NCI-H1694 (cell line): ENCODE data around the gene WDR18.

Source experiments
- DNase-seq: peaks from one replicate; lab custom pipeline; 2025; lab: John Stamatoyannopoulos, UW

The WDR18 gene

GRCh38 chr19:964761-965694, 19.1 kb upstream of the WDR18 start:
- no peak for DNase-seq

- DNase-seq, result no peak
Observed at GRCh38 chr19:966485-967088, 17.6 kb upstream of the WDR18 start.

GRCh38 chr19:970695-971094, 13.4 kb upstream of the WDR18 start:
- no peak for DNase-seq

- no peak for DNase-seq
Observed at GRCh38 chr19:971795-972194, 12.3 kb upstream of the WDR18 start.

GRCh38 chr19:972281-972680, 11.9 kb upstream of the WDR18 start:
- no peak for DNase-seq

DNA sequence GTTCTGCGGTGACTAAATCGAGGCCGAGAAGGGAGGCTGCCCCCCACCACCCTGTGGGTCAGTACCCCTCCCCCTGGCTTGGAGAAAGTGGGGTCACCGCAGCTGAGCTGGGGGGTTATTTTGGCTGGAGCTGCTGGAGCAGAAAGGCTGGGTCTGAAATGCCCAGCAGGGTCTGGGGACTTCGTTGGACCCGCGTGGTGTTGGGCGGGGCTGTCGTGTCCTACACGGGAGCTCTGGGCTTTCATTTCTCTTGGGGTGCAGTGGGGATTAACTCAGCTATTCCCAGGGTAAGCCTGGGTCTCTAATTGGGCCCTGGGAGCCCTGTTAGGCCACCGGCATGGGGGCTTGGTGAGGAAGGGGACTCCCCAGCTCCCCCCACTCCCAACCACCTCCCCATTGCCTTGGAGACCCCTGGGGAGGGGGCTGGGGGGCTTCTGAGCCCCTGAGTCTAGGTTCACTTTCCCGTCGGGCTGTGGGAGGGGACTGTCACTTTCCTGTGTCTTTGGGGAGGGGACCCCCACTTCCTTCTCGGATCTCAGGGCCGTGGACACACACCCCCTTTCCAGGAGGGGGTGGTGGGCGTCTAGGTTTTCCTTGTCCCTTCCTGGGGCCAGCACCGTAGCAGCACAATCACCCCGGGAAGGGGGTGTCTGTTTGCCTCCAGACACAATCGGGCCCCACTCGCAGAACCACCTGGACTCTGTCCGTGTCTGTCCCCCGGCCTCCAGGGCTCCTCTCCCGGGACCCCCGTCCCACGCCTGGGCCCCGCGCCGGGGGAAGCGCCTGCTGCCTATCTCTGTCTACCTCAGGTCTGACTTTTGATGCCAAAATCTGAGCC, 10.2 kb upstream of the WDR18 start:
- DNase-seq, result no peak

DNA sequence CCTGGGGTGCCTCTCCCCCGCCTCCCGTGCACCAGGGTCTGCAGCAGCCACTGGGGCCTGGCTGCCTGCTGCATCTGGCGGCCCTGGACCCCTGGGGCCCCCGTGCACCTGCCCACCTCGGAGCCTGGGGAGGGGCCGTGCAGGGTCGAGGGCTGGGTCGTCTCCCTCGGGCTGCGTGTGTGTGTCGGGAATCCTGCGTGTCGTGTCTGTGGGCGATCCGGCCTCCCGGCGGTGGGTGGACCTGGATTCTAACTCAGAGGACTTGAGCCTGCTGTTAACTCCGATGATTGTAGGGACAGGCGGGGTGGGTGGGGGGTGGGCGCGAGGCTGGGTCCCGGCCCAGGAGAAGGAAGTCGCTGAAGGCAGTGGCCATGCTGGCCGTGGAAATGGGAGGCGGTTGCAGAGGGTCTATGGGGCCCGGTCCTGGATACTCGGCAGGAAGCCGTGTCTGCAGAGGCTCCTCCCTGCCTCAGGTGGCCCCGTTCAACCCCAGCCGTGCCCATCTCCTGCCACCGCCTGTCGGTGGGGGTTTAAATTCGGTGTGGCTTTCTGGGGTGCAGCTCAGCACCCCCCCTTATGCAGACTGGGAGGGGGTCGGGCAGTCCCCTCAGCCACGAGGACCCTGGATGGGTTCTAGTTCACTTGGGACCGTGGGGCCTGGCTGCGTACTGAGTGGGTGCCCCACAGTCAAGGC, 9.4 kb upstream of the WDR18 start:
- no peak for DNase-seq

- DNase-seq, result no peak
Observed at GRCh38 chr19:976476-976875, 7.7 kb upstream of the WDR18 start.

- no peak for DNase-seq
Observed at GRCh38 chr19:977058-977464, 7.1 kb upstream of the WDR18 start.

- DNase-seq, result no peak
Observed at GRCh38 chr19:979318-979741, 4.8 kb upstream of the WDR18 start.

DNA sequence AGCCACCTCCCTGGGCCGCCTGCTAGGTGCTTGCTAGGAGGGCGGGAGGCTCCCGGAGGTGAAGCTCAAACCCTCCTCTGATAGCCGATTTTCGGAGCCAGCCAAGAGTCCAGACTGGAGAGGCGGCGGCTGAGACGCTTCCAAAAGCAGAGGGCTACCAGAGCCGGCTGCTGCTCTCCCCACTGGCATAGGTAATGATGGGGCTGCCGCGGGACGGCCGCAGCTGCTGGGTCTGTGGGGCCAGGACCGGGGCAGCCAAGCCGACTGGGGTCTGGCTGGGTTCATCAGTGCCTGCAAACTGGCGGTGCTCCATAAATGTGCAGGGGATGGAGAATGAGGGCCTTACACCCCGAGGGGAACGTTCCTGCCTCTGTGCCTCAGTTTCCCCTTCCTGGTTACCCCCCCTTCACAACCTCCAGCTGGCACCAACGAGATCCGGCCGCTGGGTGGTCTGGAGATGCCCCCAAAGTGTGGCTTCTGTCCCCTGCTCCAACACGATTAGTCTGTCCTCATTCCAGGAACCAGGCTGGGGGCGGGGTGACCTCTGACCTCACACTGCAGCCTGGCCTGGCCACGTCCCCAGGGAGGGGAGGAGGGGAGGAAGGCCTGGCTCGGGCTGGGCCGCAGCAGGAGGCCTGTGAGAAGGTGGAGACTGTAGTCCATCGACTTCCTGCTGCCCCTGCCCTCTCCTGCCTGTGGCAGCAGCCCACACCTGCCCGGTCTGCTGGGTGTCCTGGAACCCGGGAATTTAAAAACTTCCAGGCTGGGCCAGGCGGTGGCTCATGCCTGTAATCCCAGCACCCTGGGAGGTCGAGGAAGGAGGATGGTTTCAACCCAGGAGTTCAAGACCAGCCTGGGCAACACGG, 3.8 kb upstream of the WDR18 start:
- DNase-seq, result no peak

GRCh38 chr19:982567-983170, 1.5 kb upstream of the WDR18 start:
- peak; percentile 26 for DNase-seq

GRCh38 chr19:986083-986482, 1.9 kb downstream of the WDR18 start:
- DNase-seq, result no peak

- DNase-seq, result no peak
Observed at GRCh38 chr19:988081-988480, 3.9 kb downstream of the WDR18 start.

- no peak for DNase-seq
Observed at GRCh38 chr19:988510-988909, 4.4 kb downstream of the WDR18 start.

DNA sequence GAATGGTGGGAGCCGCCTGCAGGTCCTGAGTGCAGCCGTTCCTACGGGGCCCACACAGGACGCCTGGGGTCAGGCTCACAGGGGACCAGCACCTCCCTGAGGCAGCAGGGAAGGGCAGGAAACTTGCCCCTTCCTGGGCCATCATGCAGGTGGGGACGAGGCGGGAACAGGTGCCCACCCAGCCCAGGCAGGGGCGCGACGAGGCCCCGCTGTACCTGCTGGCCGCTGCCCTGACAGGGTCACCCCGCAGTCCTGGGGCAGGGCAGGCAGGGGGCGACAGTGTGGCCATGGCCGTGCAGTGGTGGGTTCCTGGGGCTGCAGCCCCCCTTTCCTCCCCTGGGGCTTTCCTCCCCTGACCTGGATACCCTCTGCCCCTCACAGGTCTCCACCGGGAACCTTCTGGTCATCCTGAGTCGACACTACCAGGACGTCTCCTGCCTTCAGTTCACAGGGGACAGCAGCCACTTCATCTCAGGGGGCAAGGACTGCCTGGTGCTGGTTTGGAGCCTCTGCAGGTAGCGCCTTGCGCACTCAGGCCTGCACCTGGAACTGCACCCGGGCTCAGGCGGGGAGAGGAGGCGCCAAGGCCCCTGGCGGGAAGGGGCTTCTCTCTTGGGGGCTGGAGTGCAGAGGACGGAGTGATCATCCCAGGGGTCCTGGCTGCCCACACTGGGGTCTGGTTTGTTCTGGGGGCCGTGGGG, 5.4 kb downstream of the WDR18 start:
- no peak for DNase-seq

DNA sequence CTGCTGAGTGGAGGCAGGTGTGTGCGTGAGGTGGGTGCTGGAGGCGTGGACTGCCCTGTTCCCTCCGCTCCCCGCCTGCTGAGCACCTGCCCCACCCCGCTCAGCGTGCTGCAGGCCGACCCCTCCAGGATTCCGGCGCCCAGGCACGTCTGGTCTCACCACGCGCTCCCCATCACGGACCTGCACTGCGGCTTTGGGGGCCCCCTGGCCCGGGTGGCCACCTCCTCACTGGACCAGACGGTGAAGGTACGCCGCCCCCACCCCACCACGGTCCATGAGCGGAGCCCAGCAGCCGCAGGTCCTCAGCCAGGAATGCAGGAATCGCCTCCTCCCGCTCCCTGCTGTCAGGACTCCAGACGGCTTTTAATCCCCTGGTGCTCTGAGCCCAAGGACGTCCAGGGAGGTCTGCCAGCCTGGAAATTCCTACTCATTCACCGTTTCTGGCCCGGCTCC, 6.0 kb downstream of the WDR18 start:
- DNase-seq, result no peak

DNA sequence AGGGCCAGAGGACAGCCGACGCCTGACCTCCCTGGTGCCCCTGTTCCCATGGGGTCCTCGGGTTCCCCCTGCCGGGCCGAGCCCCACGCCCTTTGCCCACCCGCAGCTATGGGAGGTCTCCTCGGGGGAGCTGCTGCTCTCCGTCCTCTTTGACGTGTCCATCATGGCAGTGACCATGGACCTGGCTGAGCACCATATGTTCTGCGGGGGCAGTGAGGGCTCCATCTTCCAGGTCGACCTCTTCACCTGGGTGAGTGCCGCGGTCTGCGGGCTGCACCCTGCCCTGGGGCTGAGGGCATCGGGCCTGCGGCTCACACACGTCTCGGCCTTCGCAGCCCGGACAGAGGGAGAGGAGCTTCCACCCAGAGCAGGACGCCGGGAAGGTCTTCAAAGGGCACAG, 6.6 kb downstream of the WDR18 start:
- no peak for DNase-seq

- no peak for DNase-seq
Observed at GRCh38 chr19:991174-991931, 7.2 kb downstream of the WDR18 start.
